SU-DHL-6 (cell line): ENCODE results near the gene RFWD3.

Source experiments
- EZH2phosphoT487 ChIP-seq: fragments of 200-600 bp; sonication (generic), shearing (Covaris generic); conservative IDR thresholded peaks from 2 replicates; pipeline ENCODE4 v1.6.1; 2018; ENCODE audit warnings: mild to moderate bottlenecking, antibody characterized with exemption, low read length, moderate library complexity, mixed read lengths
- TF ChIP-seq, protein P1 (sequence below): fragments of 200-600 bp; sonication (generic); IDR thresholded peaks from one replicate; pipeline ENCODE4 v1.5.1; 2017; ENCODE audit warnings: antibody characterized with exemption, mild to moderate bottlenecking, low read length, moderate library complexity; ENCODE audit not compliant: insufficient read depth, poor library complexity, severe bottlenecking

DNA sequence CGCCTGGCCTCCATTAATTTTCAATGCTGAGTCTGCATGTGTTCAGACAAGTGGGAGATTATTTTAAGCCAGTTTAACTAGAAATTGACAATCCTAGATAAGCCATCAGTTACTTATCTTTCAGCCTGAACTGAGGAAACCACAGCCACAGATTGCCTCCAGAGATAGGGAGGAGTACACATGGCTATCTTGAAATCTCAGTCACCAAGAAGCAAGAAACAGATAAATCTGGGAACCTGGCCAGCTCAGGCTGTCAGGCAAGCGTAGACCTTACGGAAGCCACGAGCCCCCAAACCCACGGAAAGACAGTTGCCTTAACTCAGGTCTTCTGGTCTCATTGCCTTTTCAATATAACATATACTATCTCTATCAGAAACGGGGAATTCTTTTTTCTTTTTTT is 57.7 kb downstream of the RFWD3 start:
- TF ChIP-seq, protein P1, sequence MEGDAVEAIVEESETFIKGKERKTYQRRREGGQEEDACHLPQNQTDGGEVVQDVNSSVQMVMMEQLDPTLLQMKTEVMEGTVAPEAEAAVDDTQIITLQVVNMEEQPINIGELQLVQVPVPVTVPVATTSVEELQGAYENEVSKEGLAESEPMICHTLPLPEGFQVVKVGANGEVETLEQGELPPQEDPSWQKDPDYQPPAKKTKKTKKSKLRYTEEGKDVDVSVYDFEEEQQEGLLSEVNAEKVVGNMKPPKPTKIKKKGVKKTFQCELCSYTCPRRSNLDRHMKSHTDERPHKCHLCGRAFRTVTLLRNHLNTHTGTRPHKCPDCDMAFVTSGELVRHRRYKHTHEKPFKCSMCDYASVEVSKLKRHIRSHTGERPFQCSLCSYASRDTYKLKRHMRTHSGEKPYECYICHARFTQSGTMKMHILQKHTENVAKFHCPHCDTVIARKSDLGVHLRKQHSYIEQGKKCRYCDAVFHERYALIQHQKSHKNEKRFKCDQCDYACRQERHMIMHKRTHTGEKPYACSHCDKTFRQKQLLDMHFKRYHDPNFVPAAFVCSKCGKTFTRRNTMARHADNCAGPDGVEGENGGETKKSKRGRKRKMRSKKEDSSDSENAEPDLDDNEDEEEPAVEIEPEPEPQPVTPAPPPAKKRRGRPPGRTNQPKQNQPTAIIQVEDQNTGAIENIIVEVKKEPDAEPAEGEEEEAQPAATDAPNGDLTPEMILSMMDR: no peak
- TF ChIP-seq EZH2phosphoT487: no peak
